Stomach smooth muscle (tissue), 2 donors: Measurements from ENCODE around the gene PARD6G.

Experiments
- H3K27ac ChIP-seq: one replicate; pipeline ENCODE4 v1.7.0; 2013; ENCODE audit warnings: mild to moderate bottlenecking, low read length, inconsistent platforms
- H3K27me3 ChIP-seq, 2 donors: one replicate each; pipeline ENCODE4 v1.7.0; 2013; ENCODE audit warnings: low read length in 2 of 2; ENCODE audit not compliant: insufficient read depth in 2 of 2, control insufficient read depth in 1 of 2
- H3K36me3 ChIP-seq, 2 donors: one replicate each; pipeline ENCODE4 v1.7.0; 2013; ENCODE audit warnings: low read length in 2 of 2; ENCODE audit not compliant: control insufficient read depth in 2 of 2, insufficient read depth in 2 of 2
- H3K4me1 ChIP-seq: one replicate; pipeline ENCODE4 v1.7.0; 2013; ENCODE audit warnings: low read length; ENCODE audit not compliant: control insufficient read depth, insufficient read depth
- H3K4me3 ChIP-seq, 2 donors: one replicate each; pipeline ENCODE4 v1.7.0; 2013; ENCODE audit warnings: low read length in 2 of 2
- H3K9ac ChIP-seq, 2 donors: one replicate each; pipeline ENCODE4 v1.7.0; 2013; ENCODE audit warnings: low read length in 2 of 2, mild to moderate bottlenecking in 1 of 2
- H3K9me3 ChIP-seq, 2 donors: one replicate each; pipeline ENCODE4 v1.7.0; 2013; ENCODE audit warnings: low read length in 2 of 2; ENCODE audit not compliant: control insufficient read depth in 2 of 2
- donor health status: healthy.
- donor health status: Pancreatic carcinoma.

PARD6G gene

DNA sequence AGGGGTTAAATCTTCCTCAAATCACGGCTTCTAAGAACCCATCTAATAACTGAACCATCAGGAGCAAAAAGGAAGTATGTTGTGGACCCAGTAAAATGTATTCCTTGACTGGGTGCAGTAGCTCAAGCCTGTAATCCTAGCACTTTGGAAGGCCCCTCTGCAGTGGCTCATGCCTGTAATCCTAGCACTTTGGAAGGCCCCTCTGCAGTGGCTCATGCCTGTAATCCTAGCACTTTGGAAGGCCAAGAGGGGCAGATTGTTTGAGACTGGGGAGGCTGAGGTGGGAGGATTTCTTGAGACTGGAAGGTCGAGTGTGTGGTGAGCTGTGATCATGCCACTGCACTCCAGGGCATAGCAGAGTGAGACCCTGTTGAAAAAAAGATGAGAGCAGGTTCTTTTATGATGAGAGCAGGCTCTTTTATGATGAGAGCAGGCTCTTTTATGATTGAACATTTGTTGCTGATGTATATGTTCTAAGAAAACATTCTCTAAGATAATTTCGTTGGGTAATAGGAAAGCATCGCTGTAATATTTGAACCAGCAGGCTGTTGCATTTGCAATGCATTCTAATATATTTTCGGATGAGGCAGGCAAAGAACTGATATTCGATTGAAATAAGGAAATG is 3.5 kb upstream of the PARD6G start:
- no peaks in the 10 kb centered on the region for H3K36me3 ChIP-seq
- H3K27ac ChIP-seq = no peak overlapping the region
- H3K27me3 ChIP-seq = no peaks in the 10 kb centered on the region
- no peak overlapping the region for H3K4me3 ChIP-seq
- peaks cover 4% of the 10 kb centered on the region for H3K4me1 ChIP-seq
- no peaks in the 10 kb centered on the region for H3K9me3 ChIP-seq
- H3K9ac ChIP-seq = no peak overlapping the region

DNA sequence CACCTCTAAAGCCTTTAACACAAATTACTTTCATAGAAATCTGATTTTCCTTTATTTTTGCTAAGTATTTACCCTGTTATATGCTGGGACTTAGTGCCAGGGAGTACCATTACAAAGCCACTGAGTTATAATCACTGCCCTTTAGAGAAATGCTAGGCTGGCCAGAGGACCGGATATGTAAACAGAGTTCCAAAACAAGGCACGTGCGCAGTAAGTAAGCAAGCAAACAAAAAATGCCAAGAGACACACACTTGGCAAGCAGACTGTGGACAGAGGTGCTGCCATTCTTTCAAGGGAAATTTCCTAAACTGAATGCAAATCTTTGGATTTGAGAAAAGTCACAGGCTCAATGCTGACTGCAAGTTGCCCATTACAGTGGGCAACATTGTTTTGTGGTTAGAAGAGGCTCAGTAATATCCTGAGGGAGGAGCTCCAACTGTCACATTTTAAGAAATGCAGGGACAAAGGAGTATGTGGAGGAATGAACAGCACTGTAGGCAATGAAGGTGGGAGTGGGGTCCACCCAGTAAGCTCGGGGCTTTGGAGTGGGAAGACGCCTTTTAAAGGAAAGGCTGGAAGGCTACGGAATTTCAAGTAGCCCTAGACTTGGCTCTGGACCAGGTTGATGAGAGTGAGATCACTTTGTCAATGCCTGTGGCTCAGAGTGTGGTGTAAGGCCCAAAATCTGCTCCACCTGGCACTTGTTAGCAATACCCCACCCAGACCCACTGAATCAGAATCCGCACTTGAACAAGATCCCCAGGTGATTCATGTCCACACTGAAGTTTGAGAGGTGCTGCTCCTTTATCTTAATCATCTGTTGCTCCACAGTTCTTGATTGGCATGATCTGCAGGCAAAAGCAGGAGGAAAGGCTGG is 2.1 kb upstream of the PARD6G start:
- no peaks in the 10 kb centered on the region for H3K27me3 ChIP-seq
- H3K27ac ChIP-seq = no peak overlapping the region
- H3K9me3 ChIP-seq = no peaks in the 10 kb centered on the region
- no peaks in the 10 kb centered on the region for H3K36me3 ChIP-seq
- H3K4me3 ChIP-seq = no peak overlapping the region
- H3K9ac ChIP-seq = no peak overlapping the region
- H3K4me1 ChIP-seq = peaks cover 8% of the 10 kb centered on the region

DNA sequence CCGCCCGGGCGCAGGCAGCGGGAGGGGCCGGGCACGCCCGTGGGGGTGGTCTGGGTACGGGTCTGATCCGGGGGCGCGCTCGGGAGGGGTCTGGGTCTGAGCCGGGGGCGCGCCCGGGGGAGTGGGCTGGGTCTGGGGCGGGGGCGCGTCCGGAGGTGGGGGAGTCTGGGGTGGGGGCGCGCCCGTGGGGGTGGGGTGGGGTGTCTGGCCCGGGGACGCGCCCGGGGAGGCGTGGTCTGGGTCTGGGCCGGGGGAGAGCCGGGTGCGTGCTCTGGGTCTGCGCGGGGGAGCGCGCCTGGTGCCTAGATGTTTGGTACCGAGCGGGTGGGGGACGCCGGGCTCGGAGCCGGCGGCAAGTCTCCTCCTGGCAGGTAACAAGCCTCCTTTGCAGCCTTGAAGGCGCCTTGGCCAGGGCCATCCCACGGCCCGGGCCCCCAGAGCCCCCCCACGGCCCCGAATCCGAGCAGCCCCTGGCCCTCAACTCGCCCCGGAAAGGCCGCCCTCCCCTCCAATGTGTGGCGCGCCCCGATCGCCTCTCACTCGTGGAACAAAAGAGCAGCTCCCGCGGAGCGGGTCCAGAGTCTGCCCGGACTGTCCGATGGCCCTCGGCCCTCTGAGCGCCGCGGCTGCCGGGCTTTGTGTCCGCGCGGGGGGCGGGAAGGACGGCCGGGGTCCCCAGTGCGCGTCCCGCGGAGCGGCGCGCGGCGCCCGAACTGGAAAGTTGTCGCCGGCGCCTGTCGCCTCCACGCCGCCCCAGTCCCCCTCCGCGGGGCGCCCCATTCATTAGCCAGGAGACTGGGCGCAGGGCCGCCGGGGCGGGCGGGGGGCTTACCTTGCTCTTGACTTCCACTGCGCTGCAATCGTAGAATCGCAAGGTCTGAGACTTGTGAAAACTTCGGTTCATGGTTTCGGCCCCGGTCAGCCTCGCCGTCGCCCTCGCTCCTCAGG is 595 bp downstream of the PARD6G start:
- Histone ChIP-seq H3K9me3 (no peaks in the 10 kb centered on the region), H3K36me3 (no peaks in the 10 kb centered on the region), H3K27ac (no peak overlapping the region), H3K9ac (peak overlapping the region; percentile 51 to 59), H3K4me3 (peak overlapping the region; percentile 60 to 77), H3K4me1 (peaks cover 8% of the 10 kb centered on the region), H3K27me3 (no peaks in the 10 kb centered on the region)

DNA sequence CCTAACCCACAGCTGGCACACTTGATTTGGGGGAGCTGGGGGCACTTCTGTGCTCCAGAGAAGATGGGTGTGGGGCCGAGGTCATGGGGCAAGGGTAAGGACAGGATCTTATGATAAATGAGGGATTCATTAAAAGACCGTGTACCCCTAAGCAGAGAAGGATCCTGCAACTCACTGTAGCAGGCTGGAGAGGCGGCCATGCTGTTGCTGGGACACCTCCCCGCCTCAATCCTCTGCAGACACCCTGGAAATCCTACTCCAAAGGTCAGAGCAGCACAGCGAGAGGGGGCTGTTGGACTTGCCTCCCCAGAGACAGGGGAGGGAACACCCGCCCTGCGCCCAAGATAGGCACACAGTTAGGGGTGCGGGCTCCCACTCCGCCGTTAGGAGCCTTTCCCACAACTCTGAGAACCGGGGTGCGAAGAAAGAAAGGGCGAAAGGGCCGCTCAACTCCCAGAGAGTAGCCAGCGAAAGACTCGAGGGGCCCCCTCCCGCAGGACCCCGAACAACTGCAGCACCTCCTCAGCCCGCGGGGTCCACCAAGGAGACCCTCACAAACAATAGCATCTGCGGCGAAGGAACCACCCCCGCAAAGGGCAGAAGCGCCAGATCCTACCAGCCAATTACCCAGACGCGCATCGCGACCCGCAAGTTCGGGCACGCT is 1.4 kb downstream of the PARD6G start:
- no peaks in the 10 kb centered on the region for H3K27me3 ChIP-seq
- H3K36me3 ChIP-seq = no peaks in the 10 kb centered on the region
- H3K9me3 ChIP-seq = no peaks in the 10 kb centered on the region
- no peak overlapping the region for H3K9ac ChIP-seq
- H3K4me1 ChIP-seq = peaks cover 8% of the 10 kb centered on the region
- no peak overlapping the region for H3K27ac ChIP-seq
- peak overlapping the region; percentile 42 to 77 for H3K4me3 ChIP-seq

DNA sequence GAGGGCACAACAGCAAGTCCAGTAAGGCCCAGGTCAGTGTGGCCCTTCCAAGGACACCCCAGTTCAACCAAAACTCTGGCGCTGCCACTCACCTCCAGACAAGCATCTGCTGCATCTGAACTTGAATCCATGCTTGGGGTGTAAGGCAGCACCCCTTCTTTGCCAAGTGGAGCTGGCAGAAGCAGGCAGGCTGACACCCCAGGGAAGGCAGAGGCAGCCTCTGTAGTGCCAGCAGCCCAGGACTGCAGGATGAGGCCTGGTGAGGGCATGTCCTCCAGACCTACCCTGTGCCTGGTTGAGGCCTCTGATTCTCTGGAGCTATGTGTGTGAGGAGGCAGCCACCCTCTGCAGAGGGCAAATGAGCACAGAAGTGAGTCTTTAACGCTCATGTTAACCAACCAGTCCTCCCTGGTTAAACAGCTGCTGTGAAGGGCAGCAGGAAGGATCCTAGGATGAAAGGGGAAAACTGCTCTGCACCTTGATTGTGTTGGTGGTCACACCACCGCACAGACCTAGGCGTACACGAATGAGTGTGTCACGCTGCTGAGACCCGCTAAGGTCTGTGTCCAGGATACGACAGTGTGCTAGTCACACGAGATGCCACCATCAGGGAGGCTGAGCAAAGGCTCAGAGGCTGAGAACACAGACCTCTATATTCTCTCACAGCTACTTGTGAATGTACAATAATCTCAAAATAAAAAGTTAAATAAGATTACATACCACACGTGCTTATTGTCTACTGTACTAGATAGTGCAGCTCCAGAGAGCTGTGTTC is 2.2 kb downstream of the PARD6G start:
- H3K36me3 ChIP-seq = no peaks in the 10 kb centered on the region
- peaks cover 8% of the 10 kb centered on the region for H3K4me1 ChIP-seq
- H3K27me3 ChIP-seq = no peaks in the 10 kb centered on the region
- no peak overlapping the region for H3K9ac ChIP-seq
- H3K4me3 ChIP-seq = peak overlapping the region in 1 of 2 donors; percentile 42
- no peak overlapping the region for H3K27ac ChIP-seq
- H3K9me3 ChIP-seq = no peaks in the 10 kb centered on the region

DNA sequence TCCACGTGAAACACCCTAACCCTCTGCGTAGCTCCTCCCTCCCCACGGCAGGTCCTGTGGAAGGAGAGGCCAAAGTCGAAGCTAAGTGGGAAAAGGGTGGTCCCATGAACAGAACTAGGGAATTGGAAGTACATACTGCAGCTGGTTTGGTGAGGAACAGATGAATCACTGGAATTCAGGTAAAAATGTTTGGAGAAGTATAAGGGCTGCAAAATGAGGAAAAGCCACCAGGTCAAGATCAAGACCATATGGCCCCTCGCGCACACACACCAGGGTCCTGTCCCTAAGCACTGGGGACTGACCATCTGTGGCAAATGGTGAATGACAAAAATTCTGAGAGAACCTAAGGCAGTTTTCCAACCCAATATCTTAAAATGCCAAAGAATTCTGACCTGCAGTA is 3.1 kb downstream of the PARD6G start:
- H3K27me3 ChIP-seq = no peaks in the 10 kb centered on the region
- no peaks in the 10 kb centered on the region for H3K9me3 ChIP-seq
- no peak overlapping the region for H3K4me3 ChIP-seq
- no peaks in the 10 kb centered on the region for H3K36me3 ChIP-seq
- no peak overlapping the region for H3K9ac ChIP-seq
- H3K27ac ChIP-seq = no peak overlapping the region
- peaks cover 8% of the 10 kb centered on the region for H3K4me1 ChIP-seq

DNA sequence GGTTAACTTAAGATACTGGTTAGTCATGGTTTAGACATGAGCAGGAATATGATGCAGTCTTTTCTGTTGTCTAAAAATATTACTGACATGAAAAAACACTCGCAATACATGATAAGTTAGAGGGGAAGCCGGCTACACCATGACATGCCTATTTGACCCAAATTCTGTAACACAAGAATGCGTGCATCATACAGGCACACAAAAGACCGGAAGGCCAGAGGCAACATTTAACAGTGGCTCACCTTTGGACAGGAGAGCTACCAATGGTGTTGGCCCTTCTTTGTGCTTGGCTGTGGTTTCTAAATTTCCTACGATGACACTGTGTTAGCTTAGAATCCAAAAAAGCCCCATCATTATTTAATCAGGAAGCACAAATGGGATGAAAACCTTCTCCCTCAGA is 4.1 kb downstream of the PARD6G start:
- H3K9ac ChIP-seq = no peak overlapping the region
- H3K27ac ChIP-seq = no peak overlapping the region
- H3K9me3 ChIP-seq = no peaks in the 10 kb centered on the region
- peaks cover 8% of the 10 kb centered on the region for H3K4me1 ChIP-seq
- H3K36me3 ChIP-seq = no peaks in the 10 kb centered on the region
- H3K4me3 ChIP-seq = no peak overlapping the region
- H3K27me3 ChIP-seq = no peaks in the 10 kb centered on the region

DNA sequence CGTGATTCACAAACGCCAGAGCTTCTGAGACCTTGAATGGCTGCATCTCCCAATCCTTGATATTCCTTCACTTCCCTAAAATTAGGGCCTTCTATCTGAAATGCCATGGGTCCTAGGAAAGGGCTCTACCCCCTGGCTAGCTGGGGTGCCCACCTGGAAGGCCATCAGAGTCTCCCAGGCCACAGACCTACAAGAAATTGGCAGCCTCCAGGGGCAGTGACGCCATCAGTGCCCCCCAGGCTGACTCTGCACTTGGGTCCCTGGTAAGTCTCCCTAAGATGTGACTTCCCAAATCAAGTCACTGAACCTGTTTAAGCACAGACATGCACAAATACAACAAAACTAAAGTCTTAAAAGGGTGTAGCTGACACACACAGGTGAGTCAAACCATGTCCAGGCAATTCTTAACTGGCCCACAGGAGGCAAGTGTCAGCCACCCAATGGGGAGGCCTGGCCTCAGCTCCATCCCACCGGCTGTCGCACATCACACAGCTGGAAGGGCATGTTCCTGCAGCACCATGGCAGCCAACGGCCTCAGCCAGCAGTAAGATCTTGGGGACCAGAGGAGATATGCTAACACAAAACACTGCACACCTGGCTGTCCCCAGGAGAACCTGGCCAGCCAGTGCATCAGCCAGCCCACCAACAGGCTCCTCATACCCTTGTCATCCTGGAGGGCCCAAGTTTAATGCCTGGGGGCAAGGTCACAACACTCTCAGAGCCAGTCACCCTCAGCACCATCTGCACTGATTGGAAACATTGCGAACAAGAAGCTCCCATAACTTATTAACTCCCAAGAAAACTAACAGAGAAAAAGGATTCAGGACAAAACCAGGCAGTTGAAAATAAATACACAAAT is 5.2 kb downstream of the PARD6G start:
- Histone ChIP-seq H3K4me3 (no peak overlapping the region), H3K27me3 (no peaks in the 10 kb centered on the region), H3K9me3 (no peaks in the 10 kb centered on the region), H3K36me3 (no peaks in the 10 kb centered on the region), H3K9ac (no peak overlapping the region), H3K4me1 (peaks cover 8% of the 10 kb centered on the region), H3K27ac (no peak overlapping the region)

DNA sequence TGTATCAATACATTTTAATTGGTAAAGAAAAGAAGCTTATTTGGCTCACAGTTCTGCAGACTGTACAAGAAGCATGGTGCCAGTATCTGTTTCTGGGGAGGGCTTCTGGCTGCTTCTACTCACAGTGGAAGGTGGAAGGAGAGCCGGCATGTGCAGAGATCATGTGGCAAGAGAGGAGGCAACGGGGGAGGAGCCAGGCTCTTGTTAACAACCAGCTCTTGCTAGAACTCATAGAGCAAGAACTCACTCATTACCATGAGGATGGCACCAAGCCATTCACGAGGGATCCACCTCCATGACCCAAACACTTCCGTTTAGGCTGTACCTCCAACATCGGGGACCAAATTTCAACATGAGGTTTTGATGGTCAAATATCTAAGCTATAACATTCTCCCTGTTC is 7.5 kb downstream of the PARD6G start:
- no peaks in the 10 kb centered on the region for H3K4me1 ChIP-seq
- H3K27me3 ChIP-seq = no peaks in the 10 kb centered on the region
- no peak overlapping the region for H3K9ac ChIP-seq
- no peaks in the 10 kb centered on the region for H3K36me3 ChIP-seq
- no peaks in the 10 kb centered on the region for H3K9me3 ChIP-seq
- H3K4me3 ChIP-seq = no peak overlapping the region
- no peak overlapping the region for H3K27ac ChIP-seq
